Activated T-cell treated with anti-CD3 and anti-CD28 coated beads, Interleukin-2, amount 50 U/mL, for 24 hours (primary cell): Measurements from ENCODE around the gene DPPA3.
"Not testable (repeated sequence)": the region's sequence is repeated elsewhere in the genome, so short reads cannot be mapped to it uniquely, and the experiment has no call there.

Source experiments
- DNase-seq: peaks from one replicate; pipeline ENCODE4 v3.0.0-alpha.2; 2020
- H3K27ac Mint-ChIP-seq: 2 replicates; pipeline ENCODE4 v1.8.0; 2020; ENCODE audit warnings: mild to moderate bottlenecking, mixed read lengths
- H3K27me3 Mint-ChIP-seq: 2 replicates; pipeline ENCODE4 v1.8.0; 2020; ENCODE audit warnings: mixed read lengths
- H3K36me3 Mint-ChIP-seq: 2 replicates; pipeline ENCODE4 v1.8.0; 2020; ENCODE audit warnings: low read depth, mixed read lengths
- H3K4me1 Mint-ChIP-seq: 2 replicates; pipeline ENCODE4 v1.8.0; 2020; ENCODE audit warnings: low read depth, mixed read lengths
- H3K4me3 Mint-ChIP-seq: 2 replicates; pipeline ENCODE4 v1.8.0; 2020; ENCODE audit warnings: mild to moderate bottlenecking, moderate library complexity, mixed read lengths
- H3K9me3 Mint-ChIP-seq: 2 replicates; pipeline ENCODE4 v1.8.0; 2020; ENCODE audit warnings: mixed read lengths

DPPA3 gene

GRCh38 chr12:7711133-7711532 lies at the start of gene DPPA3:
Gene DPPA3 (plus strand): TSS chr12:7711433. CDS start chr12:7711571, 138 bp downstream.
- Mint-ChIP-seq H3K4me1 (no peaks in the 10 kb centered on the region), H3K4me3 (no peak within 1 kb of the TSS), H3K27me3 (peaks cover 2% of the 10 kb centered on the region), H3K9me3 (no peaks in the 10 kb centered on the region), H3K27ac (no peak within 1 kb of the TSS), H3K36me3 (no peaks in the 10 kb centered on the region)
- DNase-seq: no peak

- DNase-seq: no peak
- no peak overlapping the region for H3K4me3 Mint-ChIP-seq
- no peaks in the 10 kb centered on the region for H3K4me1 Mint-ChIP-seq
- H3K36me3 Mint-ChIP-seq: no peaks in the 10 kb centered on the region
- H3K27me3 Mint-ChIP-seq: no peaks in the 10 kb centered on the region
- H3K27ac Mint-ChIP-seq: no peak overlapping the region
- H3K9me3 Mint-ChIP-seq: no peaks in the 10 kb centered on the region
Observed at GRCh38 chr12:7661741-7662140, 49.5 kb upstream of the DPPA3 start.

GRCh38 chr12:7666595-7666994 lies 44.6 kb upstream of the DPPA3 start:
- H3K4me1 Mint-ChIP-seq: no peaks in the 10 kb centered on the region
- no peak overlapping the region for H3K27ac Mint-ChIP-seq
- H3K9me3 Mint-ChIP-seq: no peaks in the 10 kb centered on the region
- no peaks in the 10 kb centered on the region for H3K36me3 Mint-ChIP-seq
- DNase-seq: no peak
- H3K4me3 Mint-ChIP-seq: no peak overlapping the region
- H3K27me3 Mint-ChIP-seq: no peaks in the 10 kb centered on the region

- DNase-seq: no peak
- H3K27me3 Mint-ChIP-seq: no peaks in the 10 kb centered on the region
- no peak overlapping the region for H3K27ac Mint-ChIP-seq
- H3K9me3 Mint-ChIP-seq: no peaks in the 10 kb centered on the region
- H3K4me1 Mint-ChIP-seq: no peaks in the 10 kb centered on the region
- no peak overlapping the region for H3K4me3 Mint-ChIP-seq
- H3K36me3 Mint-ChIP-seq: no peaks in the 10 kb centered on the region
Observed at GRCh38 chr12:7667125-7667524, 44.1 kb upstream of the DPPA3 start.

- Mint-ChIP-seq H3K27me3 (no peaks in the 10 kb centered on the region), H3K4me3 (no peak overlapping the region), H3K36me3 (no peaks in the 10 kb centered on the region), H3K27ac (no peak overlapping the region), H3K9me3 (no peaks in the 10 kb centered on the region), H3K4me1 (no peaks in the 10 kb centered on the region)
- DNase-seq: no peak
Observed at GRCh38 chr12:7668171-7668570, 43.1 kb upstream of the DPPA3 start.

GRCh38 chr12:7675455-7675854 lies 35.8 kb upstream of the DPPA3 start:
- H3K27ac Mint-ChIP-seq, H3K36me3 Mint-ChIP-seq, H3K4me1 Mint-ChIP-seq, DNase-seq, H3K9me3 Mint-ChIP-seq, H3K4me3 Mint-ChIP-seq: not testable (repeated sequence)
- peaks cover 22% of the 10 kb centered on the region for H3K27me3 Mint-ChIP-seq

GRCh38 chr12:7677432-7677888 lies 33.8 kb upstream of the DPPA3 start:
- peak overlapping the region; percentile 47 for H3K4me3 Mint-ChIP-seq
- not testable (repeated sequence) for H3K4me1 Mint-ChIP-seq, H3K9me3 Mint-ChIP-seq, H3K36me3 Mint-ChIP-seq
- peak; percentile 29 for DNase-seq
- peak overlapping the region; percentile 18 for H3K27ac Mint-ChIP-seq
- H3K27me3 Mint-ChIP-seq: peaks cover 22% of the 10 kb centered on the region

GRCh38 chr12:7678744-7679143 lies 32.5 kb upstream of the DPPA3 start:
- peaks cover 9% of the 10 kb centered on the region for H3K4me1 Mint-ChIP-seq
- no peak overlapping the region for H3K27ac Mint-ChIP-seq
- H3K27me3 Mint-ChIP-seq: peaks cover 22% of the 10 kb centered on the region
- no peak for DNase-seq
- H3K4me3 Mint-ChIP-seq: no peak overlapping the region
- H3K9me3 Mint-ChIP-seq: no peaks in the 10 kb centered on the region
- no peaks in the 10 kb centered on the region for H3K36me3 Mint-ChIP-seq

GRCh38 chr12:7679251-7680045 lies 31.8 kb upstream of the DPPA3 start:
- Mint-ChIP-seq H3K4me3 (no peak overlapping the region), H3K9me3 (no peaks in the 10 kb centered on the region), H3K27ac (no peak overlapping the region), H3K27me3 (peaks cover 18% of the 10 kb centered on the region), H3K4me1 (peaks cover 11% of the 10 kb centered on the region), H3K36me3 (no peaks in the 10 kb centered on the region)
- no peak for DNase-seq

GRCh38 chr12:7681535-7681934 lies 29.7 kb upstream of the DPPA3 start:
- Mint-ChIP-seq H3K4me1 (peaks cover 11% of the 10 kb centered on the region), H3K36me3 (no peaks in the 10 kb centered on the region), H3K9me3 (no peaks in the 10 kb centered on the region), H3K27ac (no peak overlapping the region), H3K4me3 (no peak overlapping the region), H3K27me3 (peaks cover 4% of the 10 kb centered on the region)
- DNase-seq: no peak

- Mint-ChIP-seq H3K27me3 (peaks cover 17% of the 10 kb centered on the region), H3K4me1 (peaks cover 9% of the 10 kb centered on the region), H3K27ac (no peak overlapping the region), H3K4me3 (no peak overlapping the region), H3K9me3 (no peaks in the 10 kb centered on the region), H3K36me3 (no peaks in the 10 kb centered on the region)
- no peak for DNase-seq
Observed at GRCh38 chr12:7693793-7694192, 17.4 kb upstream of the DPPA3 start.

GRCh38 chr12:7694556-7695236 lies 16.5 kb upstream of the DPPA3 start:
- no peak overlapping the region for H3K27ac Mint-ChIP-seq
- H3K4me1 Mint-ChIP-seq: peaks cover 9% of the 10 kb centered on the region
- H3K4me3 Mint-ChIP-seq: no peak overlapping the region
- H3K9me3 Mint-ChIP-seq: no peaks in the 10 kb centered on the region
- DNase-seq: no peak
- no peaks in the 10 kb centered on the region for H3K36me3 Mint-ChIP-seq
- H3K27me3 Mint-ChIP-seq: peaks cover 17% of the 10 kb centered on the region

GRCh38 chr12:7695237-7695560 lies 16.0 kb upstream of the DPPA3 start:
- Mint-ChIP-seq H3K36me3 (no peaks in the 10 kb centered on the region), H3K27me3 (peaks cover 17% of the 10 kb centered on the region), H3K27ac (no peak overlapping the region), H3K9me3 (no peaks in the 10 kb centered on the region), H3K4me1 (peaks cover 9% of the 10 kb centered on the region), H3K4me3 (no peak overlapping the region)
- DNase-seq: no peak

- H3K4me3 Mint-ChIP-seq: no peak within 1 kb of the TSS
- no peak within 1 kb of the TSS for H3K27ac Mint-ChIP-seq
- DNase-seq: no peak
- peaks cover 9% of the 10 kb centered on the region for H3K4me1 Mint-ChIP-seq
- no peaks in the 10 kb centered on the region for H3K36me3 Mint-ChIP-seq
- H3K9me3 Mint-ChIP-seq: no peaks in the 10 kb centered on the region
- peaks cover 17% of the 10 kb centered on the region for H3K27me3 Mint-ChIP-seq
Observed at GRCh38 chr12:7695566-7696197, 15.6 kb upstream of the DPPA3 start, which contains the start of gene GDF3. Gene GDF3 (minus strand): TSS chr12:7695775. CDS start chr12:7695728, 47 bp downstream.

GRCh38 chr12:7705846-7706245 lies 5.4 kb upstream of the DPPA3 start:
- Mint-ChIP-seq H3K27ac (no peak overlapping the region), H3K27me3 (no peaks in the 10 kb centered on the region), H3K4me1 (no peaks in the 10 kb centered on the region)

More at GRCh38 chr12:7705846-7706245, 5.4 kb upstream of the DPPA3 start:
- no peaks in the 10 kb centered on the region for H3K36me3 Mint-ChIP-seq
- no peak overlapping the region for H3K4me3 Mint-ChIP-seq
- DNase-seq: no peak
- no peaks in the 10 kb centered on the region for H3K9me3 Mint-ChIP-seq
